Rectal smooth muscle tissue (tissue), 1 donor: Measurements from ENCODE around the gene ACBD6.

Experiments
- H3K27ac ChIP-seq: one replicate; pipeline ENCODE4 v1.7.0; 2013; ENCODE audit warnings: low read depth, low read length, inconsistent platforms
- H3K27me3 ChIP-seq: one replicate; pipeline ENCODE4 v1.7.0; 2013; ENCODE audit warnings: low read length; ENCODE audit not compliant: control insufficient read depth, insufficient read depth
- H3K36me3 ChIP-seq: one replicate; pipeline ENCODE4 v1.7.0; 2013; ENCODE audit warnings: low read length; ENCODE audit not compliant: control insufficient read depth, insufficient read depth
- H3K4me1 ChIP-seq: one replicate; pipeline ENCODE4 v1.7.0; 2013; ENCODE audit warnings: low read length; ENCODE audit not compliant: control insufficient read depth, insufficient read depth
- H3K4me3 ChIP-seq: one replicate; pipeline ENCODE4 v1.7.0; 2013; ENCODE audit warnings: low read length
- H3K9ac ChIP-seq: one replicate; pipeline ENCODE4 v1.7.0; 2013; ENCODE audit warnings: low read length

The ACBD6 gene

GRCh38 chr1:180271272-180272255 is 230.8 kb downstream of the ACBD6 start:
- no peak overlapping the region for H3K9ac ChIP-seq
- peak overlapping the region; percentile 5 for H3K4me3 ChIP-seq
- H3K27ac ChIP-seq, result no peak overlapping the region
- H3K36me3 ChIP-seq, result no peaks in the 10 kb centered on the region
- H3K27me3 ChIP-seq, result no peaks in the 10 kb centered on the region
- H3K4me1 ChIP-seq, result no peaks in the 10 kb centered on the region

DNA sequence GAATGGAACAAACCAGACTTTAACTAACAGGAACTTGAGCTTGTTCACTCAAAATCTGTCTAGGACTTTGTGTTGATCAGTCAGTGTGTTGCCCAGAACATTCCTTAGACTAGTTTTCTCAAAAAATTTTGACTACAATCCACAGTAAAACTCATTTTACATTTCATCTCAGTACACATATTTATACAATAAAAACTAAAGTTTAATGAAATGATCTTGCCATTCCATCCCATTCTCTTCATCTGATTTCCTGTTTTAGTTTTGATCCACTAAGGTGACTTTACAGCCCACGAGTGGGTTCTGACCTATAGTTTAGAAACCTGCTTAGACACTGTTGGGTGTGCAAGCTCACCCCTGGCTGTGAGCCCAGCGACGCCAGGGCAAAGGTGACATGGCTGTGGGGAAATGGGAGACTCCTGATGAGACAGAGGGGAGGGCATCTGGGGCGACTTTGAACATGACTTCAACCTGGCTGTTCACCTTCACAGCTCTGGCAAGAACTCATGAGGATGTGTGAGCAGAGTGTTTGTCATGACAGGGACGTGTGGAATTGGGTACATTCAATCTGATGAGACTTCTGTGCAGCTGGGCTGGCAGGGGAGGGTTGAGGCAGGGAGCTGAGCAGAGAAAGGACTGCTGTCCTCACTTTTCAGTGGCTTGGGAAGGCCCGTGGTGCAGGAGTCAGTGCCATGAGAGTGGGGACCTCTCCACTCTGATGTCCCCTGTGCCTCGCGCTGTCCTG is 231.7 kb downstream of the ACBD6 start:
- Histone ChIP-seq H3K27me3 (no peaks in the 10 kb centered on the region), H3K27ac (no peak overlapping the region), H3K36me3 (no peaks in the 10 kb centered on the region), H3K4me1 (no peaks in the 10 kb centered on the region), H3K9ac (no peak overlapping the region), H3K4me3 (peak overlapping the region; percentile 5)

GRCh38 chr1:180269645-180270529 is 232.5 kb downstream of the ACBD6 start:
- no peaks in the 10 kb centered on the region for H3K27me3 ChIP-seq
- H3K4me3 ChIP-seq, result no peak overlapping the region
- no peak overlapping the region for H3K9ac ChIP-seq
- H3K36me3 ChIP-seq, result no peaks in the 10 kb centered on the region
- no peak overlapping the region for H3K27ac ChIP-seq
- H3K4me1 ChIP-seq, result no peaks in the 10 kb centered on the region

DNA sequence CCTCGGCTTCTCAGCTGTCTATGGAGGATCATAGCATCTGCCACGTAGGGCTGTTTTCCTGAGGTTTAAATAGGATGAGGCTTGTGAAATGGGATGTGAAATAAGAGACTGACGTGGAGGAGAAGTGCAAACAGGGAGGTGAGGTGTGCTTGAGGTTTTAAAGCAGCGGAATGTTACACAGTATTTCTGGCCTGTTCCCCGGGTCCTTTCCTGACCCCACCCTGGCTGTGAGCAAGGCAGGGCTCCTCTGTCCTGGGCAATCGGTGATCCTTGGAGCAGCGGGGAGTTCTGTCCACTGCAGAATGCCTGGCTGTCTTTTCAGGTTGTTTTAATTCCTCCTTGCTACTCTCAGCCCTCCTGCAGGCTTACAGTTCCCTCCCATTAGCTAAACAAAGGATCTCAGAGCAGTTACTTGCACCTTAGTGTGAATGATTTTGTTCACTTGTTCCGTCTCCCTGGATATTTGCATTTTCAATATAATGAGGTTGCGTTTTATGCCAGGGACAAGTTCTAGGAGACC is 233.8 kb downstream of the ACBD6 start:
- Histone ChIP-seq H3K36me3 (no peaks in the 10 kb centered on the region), H3K9ac (no peak overlapping the region), H3K27ac (no peak overlapping the region), H3K4me1 (no peaks in the 10 kb centered on the region), H3K4me3 (no peak overlapping the region), H3K27me3 (no peaks in the 10 kb centered on the region)

GRCh38 chr1:180267761-180268555 is 234.4 kb downstream of the ACBD6 start:
- Histone ChIP-seq H3K27ac (no peak overlapping the region), H3K4me3 (no peak overlapping the region)

GRCh38 chr1:180267211-180267561 is 235.2 kb downstream of the ACBD6 start:
- H3K36me3 ChIP-seq, result no peaks in the 10 kb centered on the region
- H3K4me1 ChIP-seq, result peaks cover 2% of the 10 kb centered on the region
- no peak overlapping the region for H3K4me3 ChIP-seq
- no peak overlapping the region for H3K27ac ChIP-seq
- no peaks in the 10 kb centered on the region for H3K27me3 ChIP-seq
- no peak overlapping the region for H3K9ac ChIP-seq

More at GRCh38 chr1:180267761-180268555, 234.4 kb downstream of the ACBD6 start:
- H3K4me1 ChIP-seq, result no peaks in the 10 kb centered on the region
- H3K27me3 ChIP-seq, result no peaks in the 10 kb centered on the region
- no peak overlapping the region for H3K9ac ChIP-seq
- no peaks in the 10 kb centered on the region for H3K36me3 ChIP-seq

DNA sequence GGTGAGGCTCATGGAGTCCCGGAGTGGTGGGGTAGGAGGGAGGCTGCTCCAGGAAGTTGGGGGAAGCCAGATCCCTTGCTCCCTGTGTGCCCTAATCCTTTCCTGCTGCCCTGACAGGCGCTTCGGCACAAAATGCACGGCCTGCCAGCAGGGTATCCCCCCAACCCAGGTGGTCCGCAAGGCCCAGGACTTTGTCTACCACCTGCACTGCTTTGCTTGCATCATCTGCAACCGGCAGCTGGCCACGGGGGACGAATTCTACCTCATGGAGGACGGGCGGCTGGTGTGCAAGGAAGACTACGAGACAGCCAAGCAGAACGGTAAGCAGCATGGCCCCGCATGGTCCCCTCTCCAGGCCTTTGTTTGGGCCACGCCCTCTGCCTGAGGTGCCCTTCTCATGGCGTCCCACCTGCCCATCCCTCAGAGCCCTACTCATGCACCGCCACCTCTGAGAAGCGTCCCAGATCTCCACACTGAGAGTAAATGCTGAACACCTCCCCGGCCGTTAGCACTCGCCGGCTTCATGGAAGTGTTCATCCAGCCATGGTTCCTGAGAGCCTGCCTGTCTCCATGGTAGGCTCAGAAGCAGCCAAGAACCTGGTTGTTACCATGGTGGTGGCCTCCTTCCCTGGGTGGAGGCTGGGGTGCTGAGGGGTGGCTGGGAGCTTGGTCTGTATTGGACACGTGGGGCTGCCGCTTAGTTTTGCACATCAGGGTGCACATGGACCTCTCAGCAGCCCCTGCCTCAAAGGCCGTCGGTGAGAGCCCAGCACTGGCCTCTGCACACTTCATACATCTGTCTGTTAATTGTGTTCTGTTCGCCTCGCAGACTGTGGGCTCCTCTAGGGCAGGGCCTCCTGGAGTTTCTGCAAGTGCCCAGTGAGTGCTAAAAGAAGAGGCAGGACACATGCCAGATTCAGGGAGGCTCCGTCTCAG is 235.8 kb downstream of the ACBD6 start:
- peaks cover 3% of the 10 kb centered on the region for H3K4me1 ChIP-seq
- no peaks in the 10 kb centered on the region for H3K27me3 ChIP-seq
- H3K27ac ChIP-seq, result no peak overlapping the region
- no peaks in the 10 kb centered on the region for H3K36me3 ChIP-seq
- H3K4me3 ChIP-seq, result no peak overlapping the region
- no peak overlapping the region for H3K9ac ChIP-seq

DNA sequence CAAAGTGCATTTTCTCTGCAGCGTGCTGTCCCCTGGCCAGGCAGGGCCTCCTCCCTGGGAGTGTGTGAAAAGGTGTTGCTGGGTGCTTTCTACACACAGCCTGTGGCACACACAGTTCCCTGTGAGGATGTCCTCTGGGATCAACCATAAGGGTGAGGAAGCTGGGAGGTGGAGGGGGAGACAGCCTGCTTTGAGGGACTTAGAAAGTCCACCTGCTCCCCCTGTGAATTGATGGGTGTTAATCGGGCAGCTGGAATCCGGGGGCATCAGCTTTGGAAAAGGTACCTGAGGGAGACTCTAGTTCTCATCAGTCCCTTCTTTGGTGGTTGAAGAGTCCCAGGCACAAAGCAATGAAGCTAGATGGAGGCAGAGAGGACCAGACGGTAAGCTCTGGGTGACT is 236.5 kb downstream of the ACBD6 start:
- Histone ChIP-seq H3K27me3 (no peaks in the 10 kb centered on the region), H3K9ac (no peak overlapping the region), H3K36me3 (no peaks in the 10 kb centered on the region), H3K27ac (no peak overlapping the region), H3K4me1 (peaks cover 3% of the 10 kb centered on the region), H3K4me3 (no peak overlapping the region)

DNA sequence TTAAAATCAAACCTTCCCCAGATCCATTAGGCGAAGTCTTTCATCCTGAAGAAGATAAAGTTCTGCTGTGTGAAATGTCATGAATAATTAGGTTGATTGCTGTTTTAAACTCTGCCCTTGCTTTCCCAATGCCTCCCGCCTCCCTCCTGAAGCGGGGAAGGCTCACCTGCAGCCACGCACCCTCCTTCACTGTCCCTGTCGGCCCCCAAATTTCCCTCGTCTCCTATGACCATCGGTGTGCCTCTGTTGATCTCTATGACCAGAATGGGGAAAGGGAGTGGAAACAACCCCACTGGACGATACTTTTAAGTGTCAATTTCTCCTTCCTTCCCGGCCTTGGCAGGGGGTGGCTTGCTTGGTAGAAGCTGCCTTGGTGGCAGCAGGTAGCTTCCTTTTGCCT is 237.2 kb downstream of the ACBD6 start:
- Histone ChIP-seq H3K27me3 (peaks cover 2% of the 10 kb centered on the region), H3K4me3 (no peak overlapping the region), H3K9ac (no peak overlapping the region)

GRCh38 chr1:180264595-180264994 is 237.8 kb downstream of the ACBD6 start:
- Histone ChIP-seq H3K27ac (no peak overlapping the region), H3K4me3 (no peak overlapping the region), H3K9ac (no peak overlapping the region), H3K4me1 (peaks cover 3% of the 10 kb centered on the region), H3K36me3 (no peaks in the 10 kb centered on the region), H3K27me3 (peaks cover 4% of the 10 kb centered on the region)

More for the DNA sequence above, 237.2 kb downstream of the ACBD6 start:
- Histone ChIP-seq H3K4me1 (peaks cover 3% of the 10 kb centered on the region), H3K27ac (no peak overlapping the region), H3K36me3 (no peaks in the 10 kb centered on the region)
